ENCODE data around the gene TRMT1L.

TRMT1L gene

DNA sequence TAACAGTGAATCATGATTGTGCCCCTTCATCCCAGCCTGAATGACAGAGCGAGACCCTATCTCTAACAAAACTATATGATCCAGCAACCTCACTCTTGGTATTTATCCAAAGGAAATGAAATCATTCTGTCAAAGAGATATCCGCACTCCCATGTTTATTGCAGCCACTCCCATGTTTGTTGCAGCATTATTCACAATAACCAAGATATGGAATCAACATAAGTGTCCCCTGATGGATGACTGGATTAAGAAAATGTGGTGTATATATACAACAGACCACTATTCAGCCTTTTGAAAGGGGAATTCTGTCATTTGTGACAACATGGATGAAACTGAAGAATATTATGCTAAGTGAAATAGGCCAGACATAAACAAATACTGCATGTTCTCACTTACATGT lies 44.4 kb downstream of the TRMT1L start:
- DNase-seq (ENCODE audit: low read depth in 1 of 2, low spot score in 1 of 2): no peak

DNA sequence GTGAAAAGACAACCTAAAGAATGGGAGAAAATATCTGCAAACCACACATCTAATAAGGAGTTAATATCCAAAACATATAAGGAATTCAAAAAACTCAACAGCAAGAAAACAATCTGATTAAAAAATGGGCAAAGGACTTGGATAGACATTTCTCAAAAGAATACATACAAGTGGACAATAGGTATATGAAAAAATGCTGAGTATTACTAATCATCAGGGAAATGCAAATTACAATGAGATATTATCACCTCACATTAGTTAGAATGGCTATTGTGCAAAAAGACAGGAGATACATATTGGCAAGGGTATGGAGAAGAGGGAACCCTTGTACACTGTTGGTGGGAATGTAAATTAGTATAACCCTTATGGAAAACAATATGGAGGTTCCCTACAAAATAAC lies 44.9 kb downstream of the TRMT1L start:
- no peak for DNase-seq (ENCODE audit: low read depth in 1 of 2, low spot score in 1 of 2)

GRCh38 chr1:185110145-185110544 lies 46.6 kb downstream of the TRMT1L start:
- DNase-seq (ENCODE audit: low read depth in 1 of 2, low spot score in 1 of 2): no peak

DNA sequence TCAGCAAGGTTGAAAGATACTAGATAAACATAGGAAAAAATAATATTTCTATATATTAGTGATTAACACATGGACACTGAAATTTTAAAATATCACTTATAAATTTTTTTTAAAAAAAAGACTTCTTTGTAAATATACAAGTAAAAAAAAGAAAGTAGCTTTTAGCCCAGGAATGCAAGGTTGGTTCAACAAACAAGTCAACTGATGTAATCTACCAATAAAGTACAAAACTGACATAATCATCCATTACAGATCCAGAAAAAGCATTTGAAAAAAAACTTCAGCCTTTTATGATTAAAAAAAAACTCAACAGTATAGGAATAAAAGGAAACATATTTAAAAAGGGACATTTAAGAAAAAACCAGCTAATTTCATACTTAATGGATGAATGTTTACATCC lies 48.4 kb downstream of the TRMT1L start:
- DNase-seq (ENCODE audit: low read depth in 1 of 2, low spot score in 1 of 2): no peak

DNA sequence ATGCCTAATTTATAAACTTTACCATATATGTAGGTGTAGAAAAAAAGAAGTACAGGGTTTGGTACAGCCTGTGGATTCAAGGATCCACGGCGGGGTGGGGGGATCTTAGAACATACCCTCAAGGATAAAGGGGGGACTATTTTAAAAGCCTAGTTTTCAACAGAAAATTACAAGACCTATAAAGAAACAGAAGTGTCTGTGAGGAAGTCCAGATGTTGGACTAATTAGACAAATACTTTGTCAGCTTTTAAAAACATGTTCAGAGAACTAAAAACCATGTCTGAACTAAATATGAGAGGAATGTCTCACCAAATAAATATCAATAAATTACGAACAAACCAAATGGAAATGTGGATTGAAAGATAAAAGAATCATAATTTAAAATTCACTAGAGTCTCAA lies 51.6 kb downstream of the TRMT1L start:
- DNase-seq (ENCODE audit: low read depth in 1 of 2, low spot score in 1 of 2): no peak

- DNase-seq (ENCODE audit: low read depth in 1 of 2, low spot score in 1 of 2): no peak
Measured at GRCh38 chr1:185104083-185104482, 52.7 kb downstream of the TRMT1L start.

- DNase-seq (ENCODE audit: low read depth in 1 of 2, low spot score in 1 of 2): no peak
Measured at GRCh38 chr1:185096531-185096930, 60.2 kb downstream of the TRMT1L start.

DNA sequence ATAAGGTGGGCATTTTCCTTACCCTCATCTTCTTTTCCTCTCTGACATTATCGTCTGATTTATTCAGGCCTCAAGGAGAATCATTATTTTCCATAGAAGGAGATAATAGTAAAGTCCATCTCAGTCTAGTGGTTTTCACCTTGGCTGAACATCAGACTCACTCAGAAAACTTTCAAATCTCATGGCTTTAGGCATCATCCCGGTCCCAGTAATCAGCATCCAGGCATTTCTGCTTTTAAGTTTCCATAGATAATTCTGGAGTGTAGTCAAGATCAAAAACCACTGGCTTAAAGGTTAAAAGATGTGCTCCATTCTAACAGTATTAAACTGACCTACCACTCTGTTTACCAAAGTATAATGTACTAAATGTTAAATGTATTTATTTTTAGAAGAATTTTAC lies 62.0 kb downstream of the TRMT1L start:
- no peak for DNase-seq (ENCODE audit: low read depth in 1 of 2, low spot score in 1 of 2)

- DNase-seq (ENCODE audit: low read depth in 1 of 2, low spot score in 1 of 2): no peak
Measured at GRCh38 chr1:185091480-185091879, 65.3 kb downstream of the TRMT1L start.

- DNase-seq (ENCODE audit: low read depth in 1 of 2, low spot score in 1 of 2): no peak
Measured at GRCh38 chr1:185087746-185088145, 69.0 kb downstream of the TRMT1L start.

DNA sequence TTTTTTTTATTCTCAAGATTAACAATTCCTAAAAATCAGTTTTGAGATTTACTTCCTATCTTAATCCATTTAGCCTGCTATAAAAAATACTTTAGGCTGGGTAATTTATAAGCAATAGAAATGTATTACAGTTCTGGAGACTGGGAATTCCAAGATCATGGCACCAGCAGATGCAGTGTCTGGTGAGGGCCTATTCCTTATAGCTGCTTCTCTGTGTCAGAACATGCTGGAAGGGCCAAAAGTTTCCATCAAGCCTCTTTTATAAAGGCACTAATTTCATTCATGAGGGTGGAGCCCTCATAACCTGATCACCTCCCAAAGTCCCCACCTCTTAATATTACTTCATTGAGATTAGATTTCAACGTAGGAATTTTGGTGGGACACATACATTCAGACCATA lies 69.7 kb downstream of the TRMT1L start:
- no peak for DNase-seq (ENCODE audit: low read depth in 1 of 2, low spot score in 1 of 2)

- DNase-seq (ENCODE audit: low read depth in 1 of 2, low spot score in 1 of 2): no peak
Measured at GRCh38 chr1:185083818-185084217, 72.9 kb downstream of the TRMT1L start.

GRCh38 chr1:185080422-185080821 lies 76.3 kb downstream of the TRMT1L start:
- DNase-seq (ENCODE audit: low read depth in 1 of 2, low spot score in 1 of 2): no peak

- no peak for DNase-seq (ENCODE audit: low read depth in 1 of 2, low spot score in 1 of 2)
Measured at GRCh38 chr1:185077374-185077773, 79.4 kb downstream of the TRMT1L start.

DNA sequence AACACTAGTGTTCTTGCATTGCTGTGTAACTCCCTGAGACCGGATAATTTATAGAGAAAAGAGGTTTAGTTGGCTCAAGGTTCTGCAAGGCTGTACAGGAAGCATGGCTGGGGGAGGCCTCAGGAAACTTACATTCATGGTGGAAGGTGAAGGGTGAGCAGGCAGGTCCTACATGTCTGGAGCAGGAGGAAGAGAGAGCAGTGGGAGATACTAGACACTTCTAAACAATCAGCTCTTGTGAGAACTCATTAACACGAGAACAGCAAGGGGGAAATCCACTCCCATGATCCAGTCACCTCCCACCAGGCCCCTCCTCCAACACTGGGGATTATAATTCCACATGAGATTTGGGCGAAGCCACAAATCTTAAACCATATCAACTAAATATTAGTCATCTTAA lies 81.3 kb downstream of the TRMT1L start:
- DNase-seq (ENCODE audit: low read depth in 1 of 2, low spot score in 1 of 2): no peak

DNA sequence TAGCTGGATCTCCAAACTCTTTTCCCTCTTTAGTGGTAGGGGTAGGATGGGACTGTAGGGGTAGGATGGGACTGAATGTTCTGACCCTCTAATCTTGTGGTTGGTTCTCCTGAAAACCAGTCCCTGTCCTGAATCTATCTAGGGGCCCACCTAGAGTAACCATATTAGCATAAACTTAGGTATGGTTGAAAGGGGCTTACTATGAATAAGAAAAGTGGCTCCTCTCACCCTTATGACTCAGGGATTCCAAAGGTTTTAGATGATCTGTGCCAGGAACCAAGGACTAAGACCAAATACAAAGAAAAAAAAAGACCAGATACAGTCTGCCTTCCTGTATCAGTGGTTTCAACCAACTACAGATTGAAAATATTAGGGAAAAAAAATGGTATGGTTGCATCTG lies 82.4 kb downstream of the TRMT1L start:
- no peak for DNase-seq (ENCODE audit: low read depth in 1 of 2, low spot score in 1 of 2)

- no peak for DNase-seq (ENCODE audit: low read depth in 1 of 2, low spot score in 1 of 2)
Measured at GRCh38 chr1:185073725-185074124, 83.0 kb downstream of the TRMT1L start.

GRCh38 chr1:185070051-185070450 lies 86.7 kb downstream of the TRMT1L start:
- no peak for DNase-seq (ENCODE audit: low read depth in 1 of 2, low spot score in 1 of 2)

GRCh38 chr1:185069202-185069772 lies 87.5 kb downstream of the TRMT1L start:
- no peak for DNase-seq (ENCODE audit: low read depth in 1 of 2, low spot score in 1 of 2)

GRCh38 chr1:185068341-185068740 lies 88.4 kb downstream of the TRMT1L start:
- no peak for DNase-seq (ENCODE audit: low read depth in 1 of 2, low spot score in 1 of 2)
